Breast epithelium (tissue), 4 donors: ENCODE data around the gene CNTN1. TPM values are rescaled to one million over a fixed set of nuclear protein-coding genes. Genes with fewer than 3 reads are reported as not detected.

Experiments used
- DNase-seq, 2 donors: peaks; one replicate each; pipeline ENCODE4 v3.0.0-alpha.2; 2019; ENCODE audit warnings: low spot score in 2 of 2
- H3K27ac ChIP-seq, 2 donors: fragments of 200-600 bp; sonication (generic) in 1 of 2; one replicate each; pipeline ENCODE4 v1.5.1; 2016 to 2019; ENCODE audit warnings: mild to moderate bottlenecking in 1 of 2
- H3K27me3 ChIP-seq, 2 donors: fragments of 200-600 bp; sonication (generic) in 1 of 2; one replicate each; pipeline versions ENCODE4 v1.5.1 to v1.6.0; 2017 to 2019; ENCODE audit warnings: control low read depth in 1 of 2, mild to moderate bottlenecking in 1 of 2
- H3K36me3 ChIP-seq: fragments of 200-600 bp; one replicate; pipeline ENCODE4 v1.5.1; 2019
- H3K4me1 ChIP-seq, 2 donors: fragments of 200-600 bp; sonication (generic); one replicate each; pipeline ENCODE4 v1.5.1; 2016 to 2019; ENCODE audit warnings: control low read depth in 1 of 2
- H3K4me3 ChIP-seq, 3 donors: fragments of 200-600 bp; sonication (generic); 1 replicate in 2 of 3; 2 replicates in 1 of 3; pipeline ENCODE4 v1.5.1; 2016 to 2019; ENCODE audit warnings: mild to moderate bottlenecking in 3 of 3, moderate library complexity in 2 of 3
- H3K9me3 ChIP-seq, 2 donors: fragments of 200-600 bp; sonication (generic) in 1 of 2; one replicate each; pipeline ENCODE4 v1.5.1; 2016 to 2019; ENCODE audit warnings: control low read depth in 1 of 2
- CTCF ChIP-seq, 3 donors: fragments of 450-650 bp; IDR thresholded peaks; one replicate each; pipeline ENCODE4 v1.5.1; 2016 to 2017; ENCODE audit warnings: antibody characterized with exemption in 3 of 3, mild to moderate bottlenecking in 3 of 3, moderate library complexity in 3 of 3
- POLR2A ChIP-seq: fragments of 450-650 bp; IDR thresholded peaks from one replicate; pipeline ENCODE4 v1.6.1; 2016; ENCODE audit warnings: antibody characterized with exemption, mild to moderate bottlenecking, moderate library complexity
- POLR2AphosphoS5 ChIP-seq, 3 donors: sonication (generic); formaldehyde crosslinking; IDR thresholded peaks; one replicate each; pipeline ENCODE4 v1.6.1; 2017; ENCODE audit warnings: antibody characterized with exemption in 3 of 3
- intact Hi-C: fragments of 100-400 bp; cut with DNase I; formaldehyde crosslinking; loops from one replicate; pipeline ENCODE4 v1.15.1; 2023; ENCODE audit warnings: low total_unique reads
- total RNA-seq, 3 donors: library from RNA; depleted of rRNA; stranded (reverse); fragments of >200 nt; gene quantifications; one replicate each; pipeline ENCODE4 v1.1.0, GENCODE V29; 2016

The CNTN1 gene
- total RNA-seq, 3 donors from 2014 or later = 1.1 to 16.4 (median 7.2) TPM

GRCh38 chr12:41055875-41056577 is 363.8 kb downstream of the CNTN1 start:
- DNase-seq = no peak
- no peaks in the 10 kb centered on the region for H3K36me3 ChIP-seq
- intact Hi-C loops = no loop called here
- H3K27ac ChIP-seq = no peak overlapping the region
- TF ChIP-seq POLR2AphosphoS5 (IDR thresholded peaks at IDR 0.05) (no peak), POLR2A (no peak), CTCF (IDR thresholded peaks at IDR 0.05) (no peak)
- no peaks in the 10 kb centered on the region for H3K4me1 ChIP-seq
- H3K4me3 ChIP-seq = no peak overlapping the region
- no peaks in the 10 kb centered on the region for H3K27me3 ChIP-seq
- H3K9me3 ChIP-seq = no peaks in the 10 kb centered on the region

- Histone ChIP-seq H3K4me1 (no peaks in the 10 kb centered on the region), H3K36me3 (no peaks in the 10 kb centered on the region), H3K27ac (no peak overlapping the region), H3K4me3 (no peak overlapping the region), H3K27me3 (no peaks in the 10 kb centered on the region), H3K9me3 (no peaks in the 10 kb centered on the region)
- no peak for DNase-seq
- TF ChIP-seq POLR2AphosphoS5 (IDR thresholded peaks at IDR 0.05) (no peak), CTCF (IDR thresholded peaks at IDR 0.05) (no peak), POLR2A (no peak)
- intact Hi-C loops = no loop called here
Observed at GRCh38 chr12:41058266-41058665, 366.0 kb downstream of the CNTN1 start.

GRCh38 chr12:41061192-41061591 is 369.0 kb downstream of the CNTN1 start:
- no peaks in the 10 kb centered on the region for H3K27me3 ChIP-seq
- no peaks in the 10 kb centered on the region for H3K9me3 ChIP-seq
- TF ChIP-seq POLR2AphosphoS5 (IDR thresholded peaks at IDR 0.05) (no peak), CTCF (IDR thresholded peaks at IDR 0.05) (no peak), POLR2A (no peak)
- H3K4me3 ChIP-seq = no peak overlapping the region
- H3K4me1 ChIP-seq = no peaks in the 10 kb centered on the region
- intact Hi-C loops = no loop called here
- H3K36me3 ChIP-seq = no peaks in the 10 kb centered on the region
- no peak overlapping the region for H3K27ac ChIP-seq
- DNase-seq = no peak

GRCh38 chr12:41064411-41064810 is 372.2 kb downstream of the CNTN1 start:
- H3K27ac ChIP-seq = no peak overlapping the region
- no peaks in the 10 kb centered on the region for H3K36me3 ChIP-seq
- intact Hi-C loops = no loop called here

More at GRCh38 chr12:41064411-41064810, 372.2 kb downstream of the CNTN1 start:
- Histone ChIP-seq H3K9me3 (no peaks in the 10 kb centered on the region), H3K4me3 (no peak overlapping the region), H3K4me1 (no peaks in the 10 kb centered on the region), H3K27me3 (no peaks in the 10 kb centered on the region)
- DNase-seq = no peak
- TF ChIP-seq POLR2A = no peak
- TF ChIP-seq POLR2AphosphoS5 (IDR thresholded peaks at IDR 0.05) = no peak
- TF ChIP-seq CTCF (IDR thresholded peaks at IDR 0.05) = no peak
